Stimulated activated CD8-positive, alpha-beta memory T cell treated with anti-CD3 and anti-CD28 coated beads, Interleukin-4, amount 100 ng/mL, for 1 hour (primary cell): ENCODE data around the gene NRIP1.

Source experiments
- DNase-seq, 2 donors: peaks; one replicate each; pipeline ENCODE4 v3.0.0-alpha.2; 2020; ENCODE audit warnings: low read depth in 2 of 2, low spot score in 1 of 2

NRIP1 gene

DNA sequence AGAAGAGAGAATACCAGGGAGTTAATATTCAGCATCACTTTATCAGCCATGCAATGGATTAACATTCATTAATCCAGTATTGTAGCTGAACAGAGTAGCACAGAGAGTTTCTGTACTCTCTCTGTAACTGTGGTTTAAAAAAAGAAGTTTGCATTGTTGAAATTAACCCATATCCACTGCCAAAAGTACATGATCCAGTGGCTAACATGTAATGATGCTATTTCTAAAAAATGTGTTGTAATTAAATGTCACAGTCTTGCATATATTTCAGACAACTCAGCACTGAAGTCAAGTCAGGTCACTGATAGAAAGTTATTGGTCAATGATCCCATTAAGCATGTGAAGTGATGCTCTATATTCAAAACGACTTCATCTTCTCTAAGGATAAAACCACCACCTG, 141.3 kb downstream of the NRIP1 start:
- DNase-seq = no peak

DNA sequence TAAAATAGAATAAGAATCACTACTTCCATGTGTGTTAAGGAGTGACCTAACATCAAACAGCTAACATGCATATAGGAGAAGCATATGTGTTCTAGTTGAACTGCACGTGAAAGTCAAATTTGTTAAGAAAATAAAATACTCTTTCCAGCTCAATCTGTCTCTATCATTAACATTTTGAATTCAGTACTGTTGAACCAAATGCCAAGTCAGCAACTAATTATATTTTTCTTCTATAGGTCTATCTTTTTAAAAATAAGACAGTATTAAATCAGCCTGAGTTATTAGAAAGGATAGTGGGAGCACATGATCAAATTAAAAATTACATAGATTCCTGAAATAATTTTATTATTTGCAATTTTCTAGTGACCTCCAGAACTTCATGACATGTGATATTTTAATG, 141.8 kb downstream of the NRIP1 start:
- no peak for DNase-seq

DNA sequence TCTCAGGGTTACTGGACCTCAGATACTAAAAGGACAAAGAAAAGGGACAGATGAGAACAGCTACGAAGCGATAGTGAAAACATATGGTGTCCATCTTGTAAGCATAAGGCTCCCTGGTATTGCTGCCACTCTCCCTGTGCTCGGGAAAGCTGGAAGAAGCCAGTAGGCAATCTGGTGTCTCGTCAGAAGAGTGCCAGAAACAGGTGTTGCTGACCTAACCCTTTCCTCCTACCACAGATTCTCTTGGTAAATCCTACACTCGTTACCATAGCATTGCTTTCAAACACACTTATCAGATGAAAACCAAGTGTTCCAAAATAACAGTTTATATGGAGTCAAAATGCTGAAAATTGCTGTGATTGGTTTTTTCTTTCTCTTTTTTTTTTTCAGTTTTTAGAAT, 146.3 kb downstream of the NRIP1 start:
- DNase-seq = no peak

DNA sequence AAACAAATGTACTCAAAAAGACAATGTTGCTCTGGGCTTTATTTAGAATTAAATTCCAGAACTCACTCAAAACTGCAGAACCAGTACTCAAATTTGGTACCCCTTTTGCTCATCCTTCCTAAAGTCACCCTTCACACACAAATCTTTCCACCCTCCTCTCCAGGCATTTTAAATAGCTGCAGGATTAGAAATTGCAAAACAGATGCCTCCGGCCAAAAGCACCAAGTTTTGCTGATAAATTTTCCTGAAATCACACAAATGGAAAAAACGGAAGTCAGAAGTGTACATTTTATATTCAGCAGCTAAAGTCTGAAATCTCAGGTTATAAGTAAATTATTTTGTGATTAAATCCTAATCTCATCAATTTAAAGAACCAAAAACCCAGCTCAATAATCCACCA, 147.0 kb downstream of the NRIP1 start:
- DNase-seq = no peak

DNA sequence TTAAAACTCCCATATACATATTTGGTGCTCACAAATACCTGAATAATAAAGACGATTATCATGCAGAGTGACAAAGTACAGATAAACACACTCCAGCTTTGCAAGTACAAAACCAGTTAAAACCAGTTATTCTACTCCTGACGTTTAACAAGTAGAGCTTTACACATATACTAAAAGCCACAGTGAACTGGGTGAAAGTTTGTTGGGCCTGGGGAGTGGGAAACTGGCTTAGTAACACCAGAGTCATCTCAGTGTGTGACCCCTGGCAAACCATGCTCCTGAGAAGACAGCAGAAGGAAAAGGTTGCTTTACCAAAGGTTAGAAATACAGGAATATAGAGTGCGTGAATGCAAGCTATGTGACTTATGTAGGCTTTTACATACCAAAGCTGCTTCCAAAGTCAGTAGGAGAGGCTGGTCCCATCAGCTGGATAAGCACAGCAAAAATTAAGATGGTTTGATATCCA, 148.1 kb downstream of the NRIP1 start:
- DNase-seq = no peak

DNA sequence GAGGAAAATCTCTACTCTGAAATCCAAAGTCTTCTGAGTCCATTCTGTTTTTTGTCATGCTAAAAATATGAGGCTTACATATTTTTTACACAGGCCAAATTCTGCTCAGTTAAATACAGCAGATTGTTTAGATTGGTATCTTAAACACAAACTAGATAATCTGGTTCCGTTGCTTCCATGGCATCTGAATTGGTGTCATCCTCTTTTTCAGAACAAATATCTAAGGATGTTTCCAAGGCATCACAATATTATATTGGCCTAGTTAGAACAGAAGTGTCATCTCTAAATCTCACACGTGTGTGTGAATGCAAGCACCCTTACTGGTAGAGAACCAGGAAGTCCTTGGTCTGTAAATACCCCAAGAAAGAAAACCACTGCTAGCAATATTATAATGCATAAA, 151.2 kb downstream of the NRIP1 start:
- no peak for DNase-seq

DNA sequence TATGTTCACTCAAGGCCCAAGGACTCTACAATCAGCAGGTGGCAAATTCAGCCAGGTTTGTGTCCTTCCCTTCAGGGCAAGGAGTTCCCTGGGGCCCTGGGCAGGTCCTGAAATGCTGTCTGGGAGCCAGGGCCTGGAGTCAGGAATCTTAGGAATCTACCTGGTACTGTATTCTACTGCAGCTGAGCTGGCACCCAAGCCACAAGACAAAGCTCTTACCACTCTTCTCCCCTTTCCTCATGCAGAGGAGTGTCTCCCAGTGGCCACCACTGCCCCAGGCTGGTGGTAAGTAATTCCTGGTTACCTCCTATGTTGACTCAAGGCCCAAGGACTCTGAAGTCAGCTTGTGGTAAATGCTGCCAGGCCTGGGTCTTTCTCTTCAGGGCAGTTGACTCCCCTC, 153.4 kb downstream of the NRIP1 start:
- DNase-seq = no peak
